ENCODE results near the gene SLC35F3.

The SLC35F3 gene

GRCh38 chr1:233945573-233945972, 41.1 kb downstream of the SLC35F3 start:
- no peaks in the 10 kb centered on the region for H3K4me1 ChIP-seq (ENCODE audit: control insufficient read depth in 1 of 2, insufficient read depth in 2 of 2, low read length in 2 of 2)
- no peak overlapping the region for H3K27ac ChIP-seq (ENCODE audit: low read length)
- no peak overlapping the region for H3K4me3 ChIP-seq (ENCODE audit: low read depth in 1 of 2, low read length in 2 of 2)
- no peaks in the 10 kb centered on the region for H3K36me3 ChIP-seq (ENCODE audit: control insufficient read depth in 1 of 2, insufficient read depth in 2 of 2, low read length in 2 of 2)
- H3K27me3 ChIP-seq (ENCODE audit: low read depth, low read length), result no peaks in the 10 kb centered on the region
- no peaks in the 10 kb centered on the region for H3K9me3 ChIP-seq (ENCODE audit: control insufficient read depth in 1 of 2, low read length in 2 of 2)

GRCh38 chr1:233945979-233946378, 41.5 kb downstream of the SLC35F3 start:
- Histone ChIP-seq H3K4me1 (ENCODE audit: control insufficient read depth in 1 of 2, insufficient read depth in 2 of 2, low read length in 2 of 2) (no peaks in the 10 kb centered on the region), H3K36me3 (ENCODE audit: control insufficient read depth in 1 of 2, insufficient read depth in 2 of 2, low read length in 2 of 2) (no peaks in the 10 kb centered on the region), H3K27ac (ENCODE audit: low read length) (no peak overlapping the region), H3K9me3 (ENCODE audit: control insufficient read depth in 1 of 2, low read length in 2 of 2) (peaks cover 0 to 1% of the 10 kb centered on the region in 2 donors), H3K4me3 (ENCODE audit: low read depth in 1 of 2, low read length in 2 of 2) (no peak overlapping the region), H3K27me3 (ENCODE audit: low read depth, low read length) (no peaks in the 10 kb centered on the region)

- Histone ChIP-seq H3K4me1 (ENCODE audit: control insufficient read depth in 1 of 2, insufficient read depth in 2 of 2, low read length in 2 of 2) (no peaks in the 10 kb centered on the region), H3K27ac (ENCODE audit: low read length) (no peak overlapping the region), H3K27me3 (ENCODE audit: low read depth, low read length) (no peaks in the 10 kb centered on the region), H3K4me3 (ENCODE audit: low read depth in 1 of 2, low read length in 2 of 2) (no peak overlapping the region), H3K36me3 (ENCODE audit: control insufficient read depth in 1 of 2, insufficient read depth in 2 of 2, low read length in 2 of 2) (no peaks in the 10 kb centered on the region), H3K9me3 (ENCODE audit: control insufficient read depth in 1 of 2, low read length in 2 of 2) (peaks cover 0 to 8% of the 10 kb centered on the region in 2 donors)
These were observed 42.2 kb downstream of the SLC35F3 start for GRCh38 chr1:233946724-233947123.

GRCh38 chr1:233951804-233952203, 47.3 kb downstream of the SLC35F3 start:
- Histone ChIP-seq H3K27ac (ENCODE audit: low read length) (no peak overlapping the region), H3K4me1 (ENCODE audit: control insufficient read depth in 1 of 2, insufficient read depth in 2 of 2, low read length in 2 of 2) (no peaks in the 10 kb centered on the region), H3K4me3 (ENCODE audit: low read depth in 1 of 2, low read length in 2 of 2) (no peak overlapping the region), H3K27me3 (ENCODE audit: low read depth, low read length) (no peaks in the 10 kb centered on the region), H3K9me3 (ENCODE audit: control insufficient read depth in 1 of 2, low read length in 2 of 2) (peaks cover 8 to 23% of the 10 kb centered on the region in 2 donors), H3K36me3 (ENCODE audit: control insufficient read depth in 1 of 2, insufficient read depth in 2 of 2, low read length in 2 of 2) (no peaks in the 10 kb centered on the region)

GRCh38 chr1:233957691-233958090, 53.2 kb downstream of the SLC35F3 start:
- no peaks in the 10 kb centered on the region for H3K27me3 ChIP-seq (ENCODE audit: low read depth, low read length)
- no peaks in the 10 kb centered on the region for H3K4me1 ChIP-seq (ENCODE audit: control insufficient read depth in 1 of 2, insufficient read depth in 2 of 2, low read length in 2 of 2)
- no peaks in the 10 kb centered on the region for H3K36me3 ChIP-seq (ENCODE audit: control insufficient read depth in 1 of 2, insufficient read depth in 2 of 2, low read length in 2 of 2)
- H3K27ac ChIP-seq (ENCODE audit: low read length), result no peak overlapping the region
- H3K9me3 ChIP-seq (ENCODE audit: control insufficient read depth in 1 of 2, low read length in 2 of 2), result peaks cover 3 to 15% of the 10 kb centered on the region in 2 donors
- H3K4me3 ChIP-seq (ENCODE audit: low read depth in 1 of 2, low read length in 2 of 2), result no peak overlapping the region

- Histone ChIP-seq H3K27ac (ENCODE audit: low read length) (no peak overlapping the region), H3K4me1 (ENCODE audit: control insufficient read depth in 1 of 2, insufficient read depth in 2 of 2, low read length in 2 of 2) (no peaks in the 10 kb centered on the region), H3K9me3 (ENCODE audit: control insufficient read depth in 1 of 2, low read length in 2 of 2) (peaks cover 0 to 10% of the 10 kb centered on the region in 2 donors), H3K4me3 (ENCODE audit: low read depth in 1 of 2, low read length in 2 of 2) (no peak overlapping the region), H3K36me3 (ENCODE audit: control insufficient read depth in 1 of 2, insufficient read depth in 2 of 2, low read length in 2 of 2) (no peaks in the 10 kb centered on the region), H3K27me3 (ENCODE audit: low read depth, low read length) (no peaks in the 10 kb centered on the region)
These were observed 54.6 kb downstream of the SLC35F3 start for GRCh38 chr1:233959102-233959501.

GRCh38 chr1:233959971-233960370, 55.5 kb downstream of the SLC35F3 start:
- H3K4me1 ChIP-seq (ENCODE audit: control insufficient read depth in 1 of 2, insufficient read depth in 2 of 2, low read length in 2 of 2), result no peaks in the 10 kb centered on the region

GRCh38 chr1:233960386-233960785, 55.9 kb downstream of the SLC35F3 start:
- H3K4me1 ChIP-seq (ENCODE audit: control insufficient read depth in 1 of 2, insufficient read depth in 2 of 2, low read length in 2 of 2), result no peaks in the 10 kb centered on the region
- no peak overlapping the region for H3K4me3 ChIP-seq (ENCODE audit: low read depth in 1 of 2, low read length in 2 of 2)
- H3K36me3 ChIP-seq (ENCODE audit: control insufficient read depth in 1 of 2, insufficient read depth in 2 of 2, low read length in 2 of 2), result no peaks in the 10 kb centered on the region

More at GRCh38 chr1:233959971-233960370, 55.5 kb downstream of the SLC35F3 start:
- Histone ChIP-seq H3K27me3 (ENCODE audit: low read depth, low read length) (no peaks in the 10 kb centered on the region), H3K4me3 (ENCODE audit: low read depth in 1 of 2, low read length in 2 of 2) (no peak overlapping the region), H3K27ac (ENCODE audit: low read length) (no peak overlapping the region), H3K9me3 (ENCODE audit: control insufficient read depth in 1 of 2, low read length in 2 of 2) (peaks cover 0 to 16% of the 10 kb centered on the region in 2 donors), H3K36me3 (ENCODE audit: control insufficient read depth in 1 of 2, insufficient read depth in 2 of 2, low read length in 2 of 2) (no peaks in the 10 kb centered on the region)

GRCh38 chr1:233962878-233963277, 58.4 kb downstream of the SLC35F3 start:
- Histone ChIP-seq H3K9me3 (ENCODE audit: control insufficient read depth in 1 of 2, low read length in 2 of 2) (peaks cover 0 to 13% of the 10 kb centered on the region in 2 donors), H3K27ac (ENCODE audit: low read length) (no peak overlapping the region), H3K36me3 (ENCODE audit: control insufficient read depth in 1 of 2, insufficient read depth in 2 of 2, low read length in 2 of 2) (no peaks in the 10 kb centered on the region), H3K4me3 (ENCODE audit: low read depth in 1 of 2, low read length in 2 of 2) (no peak overlapping the region), H3K4me1 (ENCODE audit: control insufficient read depth in 1 of 2, insufficient read depth in 2 of 2, low read length in 2 of 2) (no peaks in the 10 kb centered on the region), H3K27me3 (ENCODE audit: low read depth, low read length) (no peaks in the 10 kb centered on the region)

More at GRCh38 chr1:233960386-233960785, 55.9 kb downstream of the SLC35F3 start:
- peaks cover 0 to 19% of the 10 kb centered on the region in 2 donors for H3K9me3 ChIP-seq (ENCODE audit: control insufficient read depth in 1 of 2, low read length in 2 of 2)
- no peaks in the 10 kb centered on the region for H3K27me3 ChIP-seq (ENCODE audit: low read depth, low read length)
- H3K27ac ChIP-seq (ENCODE audit: low read length), result no peak overlapping the region

GRCh38 chr1:233965856-233966255, 61.4 kb downstream of the SLC35F3 start:
- H3K4me3 ChIP-seq (ENCODE audit: low read depth in 1 of 2, low read length in 2 of 2), result no peak overlapping the region
- H3K27me3 ChIP-seq (ENCODE audit: low read depth, low read length), result no peaks in the 10 kb centered on the region
- H3K4me1 ChIP-seq (ENCODE audit: control insufficient read depth in 1 of 2, insufficient read depth in 2 of 2, low read length in 2 of 2), result no peaks in the 10 kb centered on the region
- no peak overlapping the region for H3K27ac ChIP-seq (ENCODE audit: low read length)
- H3K36me3 ChIP-seq (ENCODE audit: control insufficient read depth in 1 of 2, insufficient read depth in 2 of 2, low read length in 2 of 2), result no peaks in the 10 kb centered on the region
- H3K9me3 ChIP-seq (ENCODE audit: control insufficient read depth in 1 of 2, low read length in 2 of 2), result peaks cover 0 to 12% of the 10 kb centered on the region in 2 donors

- H3K4me1 ChIP-seq (ENCODE audit: control insufficient read depth in 1 of 2, insufficient read depth in 2 of 2, low read length in 2 of 2), result no peaks in the 10 kb centered on the region
- H3K36me3 ChIP-seq (ENCODE audit: control insufficient read depth in 1 of 2, insufficient read depth in 2 of 2, low read length in 2 of 2), result no peaks in the 10 kb centered on the region
- no peak overlapping the region for H3K27ac ChIP-seq (ENCODE audit: low read length)
- H3K4me3 ChIP-seq (ENCODE audit: low read depth in 1 of 2, low read length in 2 of 2), result no peak overlapping the region
- H3K9me3 ChIP-seq (ENCODE audit: control insufficient read depth in 1 of 2, low read length in 2 of 2), result no peaks in the 10 kb centered on the region
- no peaks in the 10 kb centered on the region for H3K27me3 ChIP-seq (ENCODE audit: low read depth, low read length)
These were observed 67.3 kb downstream of the SLC35F3 start for GRCh38 chr1:233971753-233972152.

- H3K27ac ChIP-seq (ENCODE audit: low read length), result no peak overlapping the region
- no peaks in the 10 kb centered on the region for H3K9me3 ChIP-seq (ENCODE audit: control insufficient read depth in 1 of 2, low read length in 2 of 2)
- no peak overlapping the region for H3K4me3 ChIP-seq (ENCODE audit: low read depth in 1 of 2, low read length in 2 of 2)
- no peaks in the 10 kb centered on the region for H3K4me1 ChIP-seq (ENCODE audit: control insufficient read depth in 1 of 2, insufficient read depth in 2 of 2, low read length in 2 of 2)
- H3K36me3 ChIP-seq (ENCODE audit: control insufficient read depth in 1 of 2, insufficient read depth in 2 of 2, low read length in 2 of 2), result no peaks in the 10 kb centered on the region
- H3K27me3 ChIP-seq (ENCODE audit: low read depth, low read length), result no peaks in the 10 kb centered on the region
These were observed 68.1 kb downstream of the SLC35F3 start for GRCh38 chr1:233972563-233972950.
